T-cell (primary cell): ENCODE data around the gene WDR18. TPM values are rescaled to one million over a fixed set of nuclear protein-coding genes. Genes with fewer than 3 reads are reported as not detected.

Experiments used
- ATAC-seq, 4 experiments: fragments of 200-7000 bp in 3 of 4; fragments of 150-1000 bp in 1 of 4; cut with Tn5 transposase; replicated peaks in 1 of 4; 1 replicate in 3 of 4; 2 replicates in 1 of 4; pipeline ENCODE4 v1.10.0; 2021; ENCODE audit warnings: moderate library complexity in 3 of 4, mild to moderate bottlenecking in 2 of 4, moderate number of reproducible peaks in 1 of 4
- CTCF ChIA-PET, 2 donors: fragments of 300-600 bp; sonication (Branson Sonifier 250); formaldehyde crosslinking; loops; one replicate each; lab custom pipeline; 2022; ENCODE audit warnings: antibody characterized with exemption in 2 of 2; lab: Charles Lee
- POLR2A ChIA-PET, 2 donors: fragments of 300-600 bp; sonication (Branson Sonifier 250); formaldehyde crosslinking; loops; one replicate each; lab custom pipeline; 2022; ENCODE audit warnings: antibody characterized with exemption in 2 of 2; lab: Charles Lee
- DNase-seq, 35 experiments: peaks; one replicate each; pipeline versions ENCODE4 v3.0.0 to v3.0.0-alpha.2; 2013 to 2023
- H3K27ac ChIP-seq: one replicate; pipeline ENCODE4 v1.5.1; 2013; ENCODE audit warnings: low read length
- H3K27me3 ChIP-seq, 2 experiments: replicated peaks in 1 of 2; 1 replicate in 1 of 2; 2 replicates in 1 of 2; pipeline versions ENCODE4 v1.6.1 to v1.7.0; 2013; ENCODE audit warnings: low read length in 1 of 2, mixed read lengths in 1 of 2; ENCODE audit not compliant: control insufficient read depth in 2 of 2, insufficient read depth in 2 of 2; ENCODE audit errors: extremely low read depth in 1 of 2
- H3K36me3 ChIP-seq, 2 donors: 1 replicate in 1 of 2; 2 replicates in 1 of 2; pipeline versions ENCODE4 v1.6.1 to v1.7.0; 2013; ENCODE audit warnings: low read length in 1 of 2; ENCODE audit not compliant: control insufficient read depth in 2 of 2, insufficient read depth in 1 of 2; ENCODE audit errors: extremely low read depth in 1 of 2
- H3K4me1 ChIP-seq, 2 experiments: 1 replicate in 1 of 2; 2 replicates in 1 of 2; pipeline versions ENCODE4 v1.6.1 to v1.7.0; 2013; ENCODE audit warnings: low read length in 2 of 2, mixed read lengths in 1 of 2; ENCODE audit not compliant: insufficient read depth in 2 of 2, control insufficient read depth in 1 of 2; ENCODE audit errors: extremely low read depth in 1 of 2
- H3K4me3 ChIP-seq, 2 donors: 1 replicate in 1 of 2; 2 replicates in 1 of 2; pipeline versions ENCODE4 v1.5.1 to v1.7.0; 2013; ENCODE audit warnings: mild to moderate bottlenecking in 2 of 2, low read length in 1 of 2, moderate library complexity in 1 of 2; ENCODE audit not compliant: control insufficient read depth in 1 of 2; ENCODE audit errors: extremely low read depth in 1 of 2
- H3K9me3 ChIP-seq: 2 replicates; pipeline ENCODE4 v1.7.0; 2013
- H3K27ac Mint-ChIP-seq, 2 donors: one replicate each; pipeline ENCODE4 v1.8.0; 2020 to 2021; ENCODE audit warnings: mild to moderate bottlenecking in 2 of 2, mixed read lengths in 2 of 2
- H3K27me3 Mint-ChIP-seq, 2 donors: one replicate each; pipeline ENCODE4 v1.8.0; 2021 to 2022; ENCODE audit warnings: mixed read lengths in 2 of 2
- H3K36me3 Mint-ChIP-seq: one replicate; pipeline ENCODE4 v1.8.0; 2021; ENCODE audit warnings: mixed read lengths
- H3K4me1 Mint-ChIP-seq, 3 donors: one replicate each; pipeline ENCODE4 v1.8.0; 2020 to 2022; ENCODE audit warnings: mixed read lengths in 3 of 3, mild to moderate bottlenecking in 1 of 3
- H3K4me3 Mint-ChIP-seq, 3 donors: one replicate each; pipeline ENCODE4 v1.8.0; 2020 to 2022; ENCODE audit warnings: mild to moderate bottlenecking in 3 of 3, mixed read lengths in 3 of 3, moderate library complexity in 3 of 3
- H3K9me3 Mint-ChIP-seq, 3 donors: one replicate each; pipeline ENCODE4 v1.8.0; 2020 to 2022; ENCODE audit warnings: mixed read lengths in 3 of 3
- WGBS: methylation state at CpG from one replicate; pipeline ENCODE4 v1.1.5; 2013; ENCODE audit warnings: missing lambda C conversion rate; ENCODE audit not compliant: insufficient coverage; 5-methylcytosine and 5-hydroxymethylcytosine counted together
- total RNA-seq, 35 experiments: library from RNA in 6 of 35; stranded (reverse) in 6 of 35; fragments of 120-200 nt in 1 of 35; gene quantifications; one replicate each; pipeline versions ENCODE4 v1.2.1 to v1.2.4 and lab custom pipeline; 2013 to 2026

WDR18 gene
- total RNA-seq, 5 donors from 2014 or later (not counting 1 experiment from before 2014, with no cell fraction given): 24.6 to 65.9 (median 53.5) TPM

DNA sequence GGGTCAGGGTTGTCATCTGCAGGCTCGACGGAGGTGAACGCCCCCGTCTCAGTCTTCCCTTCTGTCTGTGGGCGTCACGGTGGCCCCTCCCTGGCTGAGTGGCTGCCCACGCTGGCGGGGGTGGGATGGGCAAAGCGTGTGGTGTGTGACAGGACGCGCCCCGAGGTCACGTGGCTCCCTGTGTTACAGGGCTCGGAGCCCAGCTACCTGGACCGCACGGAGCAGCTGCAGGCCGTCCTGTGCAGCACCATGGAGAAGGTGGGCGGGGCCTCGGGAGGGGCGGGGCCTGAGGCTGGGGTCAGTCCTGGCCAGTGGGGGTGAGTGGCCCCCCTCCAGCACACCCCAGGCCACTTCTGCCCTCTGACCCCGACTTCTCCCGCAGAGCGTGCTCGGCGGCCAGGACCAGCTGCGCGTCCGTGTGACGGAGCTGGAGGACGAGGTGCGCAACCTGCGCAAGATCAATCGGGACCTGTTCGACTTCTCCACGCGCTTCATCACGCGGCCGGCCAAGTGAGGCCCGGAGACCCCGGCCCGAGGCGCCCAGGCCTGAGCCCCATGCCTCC lies 9.8 kb downstream of the WDR18 start:
- no peak for DNase-seq
- H3K4me3 Mint-ChIP-seq: no peak overlapping the region

DNA sequence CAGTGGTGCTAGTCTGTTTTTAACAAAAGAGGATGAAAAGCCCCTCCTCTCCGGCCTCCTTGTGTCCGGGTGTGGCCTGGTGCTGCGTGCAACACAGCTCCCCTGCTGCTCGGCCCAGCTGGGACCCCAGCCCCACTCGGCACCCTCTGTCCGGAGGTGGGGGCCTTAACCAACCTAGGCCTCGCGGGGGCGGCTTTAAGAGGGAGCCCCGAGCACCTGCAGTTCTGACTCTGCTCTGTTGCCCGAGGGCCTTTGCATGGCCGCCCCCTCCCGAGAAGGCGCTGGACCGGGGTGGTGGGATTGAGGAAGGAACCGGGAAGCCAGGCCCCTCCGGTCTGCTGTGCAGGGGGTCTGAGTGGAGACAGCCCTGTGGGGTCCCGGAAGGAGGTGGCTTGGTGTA lies 10.4 kb downstream of the WDR18 start:
- H3K36me3 ChIP-seq: peaks cover 14 to 30% of the 10 kb centered on the region in 2 donors

More for the DNA sequence above, 9.8 kb downstream of the WDR18 start:
- Mint-ChIP-seq H3K9me3 (no peaks in the 10 kb centered on the region), H3K36me3 (peaks cover 3% of the 10 kb centered on the region), H3K4me1 (peaks cover 7 to 14% (median 9%) of the 10 kb centered on the region in 3 donors), H3K27ac (no peak overlapping the region), H3K27me3 (peaks cover 7 to 10% of the 10 kb centered on the region in 2 donors)
- Histone ChIP-seq H3K4me3 (no peak overlapping the region), H3K9me3 (no peaks in the 10 kb centered on the region), H3K27me3 (peaks cover 4 to 34% of the 10 kb centered on the region in 2 experiments), H3K36me3 (peaks cover 15 to 30% of the 10 kb centered on the region in 2 donors), H3K27ac (no peak overlapping the region), H3K4me1 (peaks cover 2 to 29% of the 10 kb centered on the region in 2 experiments)
- ChIA-PET POLR2A (no interaction called here), CTCF (interaction anchor here in 1 of 2 donors (0.6 kb wide), 1 partner anchor 773 kb away, joined by 3 read pairs; no protein-coding TSS in a partner anchor)
- 93% methylated on average over 35 of the region's 43 CpGs for WGBS
- ATAC-seq: no peak

DNA sequence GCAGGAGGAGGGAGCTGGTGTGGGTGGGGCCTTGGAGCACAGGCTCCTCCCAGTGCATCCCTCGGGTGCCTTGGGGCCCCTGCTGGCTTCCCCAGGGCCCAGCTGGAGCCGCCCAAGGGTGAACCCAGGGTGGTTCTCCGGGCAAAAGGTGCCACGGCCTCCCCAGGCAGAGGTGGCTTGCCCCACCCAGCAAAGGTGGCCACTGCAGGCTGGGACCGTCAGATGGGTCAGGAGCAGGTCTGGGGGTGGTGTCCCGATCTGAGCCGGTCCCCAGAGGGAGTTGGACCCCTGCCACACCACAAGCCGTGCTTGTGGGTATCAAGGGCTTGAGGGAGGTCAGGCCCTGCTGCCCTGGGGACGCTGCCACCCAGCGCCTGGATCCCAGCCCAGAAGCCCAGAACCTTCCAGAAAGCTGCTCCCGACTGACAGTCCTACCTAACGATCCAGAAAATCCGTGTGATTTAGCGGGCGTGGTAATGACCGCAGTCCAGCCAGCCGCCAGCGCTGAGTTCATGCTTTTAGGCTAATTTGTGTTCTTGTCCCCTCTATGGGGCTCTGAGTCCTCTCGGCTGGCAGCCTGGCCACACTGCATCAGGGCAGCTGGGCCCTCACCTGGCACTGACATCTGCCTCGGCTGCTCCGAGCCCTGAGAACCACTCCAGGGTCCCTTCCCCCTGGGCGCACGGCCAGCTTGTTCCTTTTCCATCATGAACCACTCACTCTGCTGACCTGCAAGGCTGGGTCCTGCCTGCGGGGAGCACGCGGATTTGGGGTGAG lies 11.1 kb downstream of the WDR18 start:
- no peak overlapping the region for H3K4me3 ChIP-seq
- no peaks in the 10 kb centered on the region for H3K9me3 ChIP-seq
- 86% methylated on average over 16 of the region's 26 CpGs for WGBS
- POLR2A ChIA-PET: no interaction called here
- Mint-ChIP-seq H3K27me3 (peaks cover 13 to 19% of the 10 kb centered on the region in 2 donors), H3K9me3 (no peaks in the 10 kb centered on the region), H3K4me1 (peaks cover 9 to 17% (median 10%) of the 10 kb centered on the region in 3 donors), H3K36me3 (peaks cover 3% of the 10 kb centered on the region), H3K4me3 (no peak overlapping the region), H3K27ac (no peak overlapping the region)
- DNase-seq (no peak), ATAC-seq (no peak)
- H3K27me3 ChIP-seq: peaks cover 7 to 46% of the 10 kb centered on the region in 2 experiments
- peaks cover 2 to 24% of the 10 kb centered on the region in 2 experiments for H3K4me1 ChIP-seq
- CTCF ChIA-PET: no interaction called here
- H3K36me3 ChIP-seq: peaks cover 10 to 25% of the 10 kb centered on the region in 2 donors
- no peak overlapping the region for H3K27ac ChIP-seq

More for the DNA sequence above, 10.4 kb downstream of the WDR18 start:
- Histone ChIP-seq H3K4me3 (no peak overlapping the region), H3K9me3 (no peaks in the 10 kb centered on the region), H3K27ac (no peak overlapping the region), H3K27me3 (peaks cover 7 to 40% of the 10 kb centered on the region in 2 experiments), H3K4me1 (peaks cover 2 to 23% of the 10 kb centered on the region in 2 experiments)
- CTCF ChIA-PET: no interaction called here
- H3K9me3 Mint-ChIP-seq: no peaks in the 10 kb centered on the region
- WGBS: 91% methylated on average over 12 of the region's 18 CpGs
- H3K4me3 Mint-ChIP-seq: no peak overlapping the region
- H3K4me1 Mint-ChIP-seq: peaks cover 9 to 17% (median 10%) of the 10 kb centered on the region in 3 donors
- no peak for ATAC-seq
- no peak overlapping the region for H3K27ac Mint-ChIP-seq
- H3K36me3 Mint-ChIP-seq: peaks cover 3% of the 10 kb centered on the region
- POLR2A ChIA-PET: no interaction called here
- no peak for DNase-seq
- H3K27me3 Mint-ChIP-seq: peaks cover 13 to 16% of the 10 kb centered on the region in 2 donors

DNA sequence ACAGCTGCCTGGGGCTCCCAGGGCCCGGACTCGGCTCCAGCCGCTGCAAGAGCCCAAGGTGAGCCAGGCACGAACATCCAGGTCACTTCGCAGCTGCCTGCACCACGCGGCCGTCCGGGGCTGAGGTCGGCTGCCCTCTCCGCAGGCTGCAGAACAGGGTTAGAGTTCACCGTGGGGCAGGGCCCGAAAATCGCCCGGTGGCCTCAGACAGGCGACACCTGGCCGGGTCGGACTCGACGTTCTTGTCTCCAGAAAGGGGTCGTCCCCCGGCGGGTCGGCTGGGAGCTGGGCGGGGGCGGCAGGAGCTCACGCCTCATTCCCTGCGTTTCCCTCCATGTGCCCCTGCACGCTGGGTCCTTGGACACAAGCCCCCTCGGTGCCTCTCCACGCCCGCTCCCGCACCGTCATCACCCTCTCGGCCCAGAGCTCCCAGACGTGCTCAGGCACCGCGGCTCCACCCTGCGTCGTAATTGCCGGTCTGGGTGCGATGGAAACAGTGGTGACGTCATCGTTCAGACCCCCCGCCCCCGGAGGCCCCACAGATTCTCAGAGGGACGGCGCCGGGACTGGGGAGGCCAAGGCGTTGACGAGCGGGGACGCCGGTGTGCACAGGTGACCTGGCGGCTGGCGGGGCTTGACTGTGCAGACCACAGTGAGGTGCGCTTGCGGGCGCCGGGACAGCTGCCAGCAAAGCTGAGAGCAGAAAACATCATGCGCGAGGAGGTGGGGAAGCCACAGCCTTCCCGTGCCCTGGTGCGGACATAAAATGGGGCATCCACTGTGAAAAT lies 12.1 kb downstream of the WDR18 start:
- ATAC-seq: peak; percentile 50 to 82 (median 61)
- Mint-ChIP-seq H3K36me3 (peaks cover 3% of the 10 kb centered on the region), H3K4me3 (peak overlapping the region; percentile 68 to 79 (median 70)), H3K27ac (peak overlapping the region; percentile 49 to 69), H3K27me3 (peaks cover 13 to 22% of the 10 kb centered on the region in 2 donors), H3K4me1 (peaks cover 10 to 19% (median 14%) of the 10 kb centered on the region in 3 donors), H3K9me3 (no peaks in the 10 kb centered on the region)
- CTCF ChIA-PET: interaction anchor here in 1 of 2 donors (0.6 to 1.0 kb wide), 3 partner anchors 12 to 82 kb away, joined by 3 to 9 read pairs (median 3); partner anchors contain the start of gene WDR18
- H3K36me3 ChIP-seq: peaks cover 3 to 22% of the 10 kb centered on the region in 2 donors
- no peaks in the 10 kb centered on the region for H3K9me3 ChIP-seq
- peak; percentile 45 to 95 (median 80) for DNase-seq
- 22% methylated on average over 60 of the region's 64 CpGs for WGBS
- H3K4me3 ChIP-seq: peak overlapping the region; percentile 45 to 52
- POLR2A ChIA-PET: no interaction called here
- H3K4me1 ChIP-seq: peaks cover 2 to 31% of the 10 kb centered on the region in 2 experiments
- H3K27ac ChIP-seq: peak overlapping the region; percentile 35
- H3K27me3 ChIP-seq: peaks cover 7 to 51% of the 10 kb centered on the region in 2 experiments

DNA sequence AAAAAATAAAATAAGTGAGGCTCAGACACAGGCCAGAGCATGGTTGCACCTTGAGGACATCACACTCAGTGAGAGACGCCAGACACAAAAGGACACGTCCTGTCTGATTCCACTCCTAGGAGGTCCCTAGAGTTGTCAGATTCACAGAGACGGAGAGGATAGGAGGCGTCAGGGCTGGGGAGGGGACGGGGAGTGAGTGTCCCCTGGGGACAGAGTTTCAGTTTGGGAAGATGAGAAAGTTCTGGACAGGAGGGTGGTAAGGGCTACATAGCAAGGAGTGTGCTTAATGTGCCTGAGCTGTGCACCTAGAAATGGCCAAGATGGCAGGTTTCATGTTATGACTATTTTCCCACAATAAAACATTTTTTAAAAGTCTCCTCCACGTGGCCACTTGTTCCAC lies 13.9 kb downstream of the WDR18 start:
- Histone ChIP-seq H3K27me3 (peaks cover 7 to 68% of the 10 kb centered on the region in 2 experiments), H3K27ac (no peak overlapping the region), H3K4me1 (peaks cover 2 to 39% of the 10 kb centered on the region in 2 experiments), H3K4me3 (no peak overlapping the region), H3K9me3 (no peaks in the 10 kb centered on the region), H3K36me3 (peaks cover 0 to 13% of the 10 kb centered on the region in 2 donors)
- ChIA-PET POLR2A (interaction anchor here in 1 of 2 donors (0.7 kb wide), 1 partner anchor 149 kb away, joined by 4 read pairs; no protein-coding TSS in a partner anchor), CTCF (interaction anchor here in 1 of 2 donors (0.7 kb wide), 1 partner anchor 255 kb away, joined by 5 read pairs; no protein-coding TSS in a partner anchor)
- no peak overlapping the region for H3K4me3 Mint-ChIP-seq
- no peak overlapping the region for H3K27ac Mint-ChIP-seq
- no peaks in the 10 kb centered on the region for H3K36me3 Mint-ChIP-seq
- peaks cover 17 to 29% of the 10 kb centered on the region in 2 donors for H3K27me3 Mint-ChIP-seq
- WGBS: 63% methylated on average over 4 of the region's 6 CpGs
- DNase-seq (no peak), ATAC-seq (no peak)
- H3K9me3 Mint-ChIP-seq: no peaks in the 10 kb centered on the region
- peaks cover 15 to 21% (median 15%) of the 10 kb centered on the region in 3 donors for H3K4me1 Mint-ChIP-seq
